SK-N-SH treated with all-trans-retinoic acid at 6 μM for 48 hours (cell line): Measurements from ENCODE around the gene PCBP1.
A peak's percentile ranks its signal among the peaks of the same experiment; 100 is the strongest.

Experiments
- ATAC-seq: fragments of 200-7000 bp; cut with Tn5 transposase; 3 replicates; pipeline ENCODE4 v1.9.1; 2020; ENCODE audit warnings: mild to moderate bottlenecking, moderate library complexity
- ARNTL ChIP-seq: fragments of 450-650 bp; formaldehyde crosslinking; IDR thresholded peaks from 2 replicates; pipeline ENCODE4 v1.5.0; 2020; ENCODE audit warnings: low read depth, mild to moderate bottlenecking, moderate library complexity, borderline replicate concordance
- BACH2 ChIP-seq: fragments of 250-450 bp; sonication (Bioruptor Pico); IDR thresholded peaks from 2 replicates; pipeline ENCODE4 v1.9.0; 2021; ENCODE audit warnings: mild to moderate bottlenecking, borderline replicate concordance
- CSDC2 ChIP-seq: fragments of 250-450 bp; sonication (Bioruptor Pico); IDR thresholded peaks from 2 replicates; pipeline ENCODE4 v1.5.0; 2020; ENCODE audit warnings: mild to moderate bottlenecking, moderate library complexity
- ESRRG ChIP-seq: fragments of 250-450 bp; sonication (Bioruptor Pico); IDR thresholded peaks from 2 replicates; pipeline ENCODE4 v1.6.1; 2021; ENCODE audit warnings: mild to moderate bottlenecking
- GLIS3 ChIP-seq: fragments of 250-450 bp; sonication (Bioruptor Pico); IDR thresholded peaks from 2 replicates; pipeline ENCODE4 v1.5.0; 2020; ENCODE audit warnings: mild to moderate bottlenecking, moderate library complexity
- ISL1 ChIP-seq: fragments of 250-450 bp; sonication (Bioruptor Pico); IDR thresholded peaks from 2 replicates; pipeline ENCODE4 v2.1.2; 2022; ENCODE audit warnings: mild to moderate bottlenecking, moderate library complexity
- OSR1 ChIP-seq: fragments of 250-450 bp; sonication (Bioruptor Pico); IDR thresholded peaks from 2 replicates; pipeline ENCODE4 v1.8.0; 2022; ENCODE audit warnings: moderate library complexity, mild to moderate bottlenecking, inconsistent platforms
- POU6F1 ChIP-seq: fragments of 250-450 bp; sonication (Bioruptor Pico); IDR thresholded peaks from 2 replicates; pipeline ENCODE4 v1.8.0; 2021; ENCODE audit warnings: low read depth, mild to moderate bottlenecking, moderate library complexity, borderline replicate concordance
- PPARA ChIP-seq: fragments of 250-450 bp; sonication (Bioruptor Pico); IDR thresholded peaks from 2 replicates; pipeline ENCODE4 v1.5.0; 2020; ENCODE audit warnings: mild to moderate bottlenecking, borderline replicate concordance
- RARB ChIP-seq: fragments of 250-450 bp; sonication (Bioruptor Pico); IDR thresholded peaks from 2 replicates; pipeline ENCODE4 v1.8.0; 2021; ENCODE audit warnings: mild to moderate bottlenecking, moderate library complexity
- SNAI2 ChIP-seq: fragments of 250-450 bp; sonication (Bioruptor Pico); IDR thresholded peaks from 2 replicates; pipeline ENCODE4 v1.5.0; 2020; ENCODE audit warnings: mild to moderate bottlenecking, moderate library complexity
- TOX ChIP-seq: fragments of 250-450 bp; sonication (Bioruptor Pico); IDR thresholded peaks from 2 replicates; pipeline ENCODE4 v1.8.0; 2021; ENCODE audit warnings: mild to moderate bottlenecking, moderate library complexity, borderline replicate concordance
- ZC3H10 ChIP-seq: fragments of 250-450 bp; sonication (Bioruptor Pico); IDR thresholded peaks from 2 replicates; pipeline ENCODE4 v1.5.1; 2021; ENCODE audit warnings: mild to moderate bottlenecking, moderate library complexity
- ZFP3 ChIP-seq: fragments of 250-450 bp; sonication (Bioruptor Pico); IDR thresholded peaks from 2 replicates; pipeline ENCODE4 v1.5.0; 2020; ENCODE audit warnings: mild to moderate bottlenecking, moderate library complexity
- ZFP30 ChIP-seq: fragments of 450-650 bp; formaldehyde crosslinking; IDR thresholded peaks from 2 replicates; pipeline ENCODE4 v1.5.0; 2022; ENCODE audit warnings: mild to moderate bottlenecking, moderate library complexity
- ZNF565 ChIP-seq: fragments of 450-650 bp; formaldehyde crosslinking; conservative IDR thresholded peaks from 2 replicates; pipeline ENCODE4 v1.5.0; 2020; ENCODE audit warnings: low read depth, mild to moderate bottlenecking, moderate library complexity
- ZNF70 ChIP-seq: fragments of 450-650 bp; formaldehyde crosslinking; IDR thresholded peaks from 2 replicates; pipeline ENCODE4 v1.5.0; 2020; ENCODE audit warnings: mild to moderate bottlenecking, moderate library complexity
- ZNF8 ChIP-seq: fragments of 450-650 bp; formaldehyde crosslinking; IDR thresholded peaks from 2 replicates; pipeline ENCODE4 v1.5.0; 2020; ENCODE audit warnings: mild to moderate bottlenecking, moderate library complexity
- TF ChIP-seq, protein P1 (sequence below): fragments of 250-450 bp; sonication (Bioruptor Pico); IDR thresholded peaks from 2 replicates; pipeline ENCODE4 v1.5.1; 2021; ENCODE audit warnings: mild to moderate bottlenecking, moderate library complexity
- TF ChIP-seq, protein P2 (sequence below): fragments of 250-450 bp; sonication (Bioruptor Pico); IDR thresholded peaks from 2 replicates; pipeline ENCODE4 v1.8.0; 2020; ENCODE audit warnings: mild to moderate bottlenecking, moderate library complexity, borderline replicate concordance
- TF ChIP-seq, protein P3 (sequence below): fragments of 250-450 bp; sonication (Bioruptor Pico); IDR thresholded peaks from 2 replicates; pipeline ENCODE4 v1.5.1; 2020; ENCODE audit warnings: low read depth, mild to moderate bottlenecking, moderate library complexity
- TF ChIP-seq, protein P4 (sequence below): fragments of 250-450 bp; sonication (Bioruptor Pico); IDR thresholded peaks from 2 replicates; pipeline ENCODE4 v1.5.0; 2020; ENCODE audit warnings: mild to moderate bottlenecking, moderate library complexity

Gene PCBP1

DNA sequence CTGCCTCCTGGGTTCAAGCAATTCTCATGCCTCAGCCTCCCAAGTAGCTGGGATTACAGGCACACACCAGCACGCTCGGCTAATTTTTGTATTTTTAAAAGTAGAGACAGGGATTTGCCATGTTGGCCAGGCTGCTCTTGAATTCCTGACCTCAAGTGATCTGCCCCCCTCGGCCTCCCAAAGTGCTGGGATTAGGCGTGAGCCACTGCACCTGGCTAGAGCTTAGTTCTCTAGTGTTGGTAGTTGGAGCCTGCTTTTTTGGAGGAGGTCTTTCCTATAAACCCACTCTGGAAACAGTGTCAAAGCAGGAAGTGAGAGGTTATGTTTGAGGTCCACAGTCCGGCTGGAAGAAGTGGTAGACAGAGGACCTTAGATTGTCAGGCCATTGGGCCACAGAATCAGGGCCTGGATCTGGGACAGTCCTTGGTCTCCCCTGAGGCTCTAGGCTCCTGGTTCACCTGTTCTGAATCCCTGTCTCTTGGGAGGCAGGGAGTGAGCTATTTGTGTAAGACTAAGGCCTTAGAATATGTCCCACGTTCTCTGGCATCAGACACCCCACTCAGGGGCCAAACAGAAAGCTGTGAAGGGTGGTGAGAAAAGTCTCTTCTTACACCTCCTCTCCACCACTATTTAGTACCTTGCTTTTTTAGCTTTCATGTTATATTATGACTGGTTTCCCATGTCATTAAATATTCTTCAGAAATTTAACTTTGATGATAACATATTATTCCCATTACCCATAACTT, 34.5 kb downstream of the PCBP1 start:
- ATAC-seq: no peak
- TF ChIP-seq ARNTL (no peak), SNAI2 (no peak), PPARA (CRISPR knock-in tag) (no peak), ZFP3 (CRISPR knock-in tag) (no peak), RARB (CRISPR knock-in tag) (no peak), TOX (CRISPR knock-in tag) (no peak)
- TF ChIP-seq, protein P1, sequence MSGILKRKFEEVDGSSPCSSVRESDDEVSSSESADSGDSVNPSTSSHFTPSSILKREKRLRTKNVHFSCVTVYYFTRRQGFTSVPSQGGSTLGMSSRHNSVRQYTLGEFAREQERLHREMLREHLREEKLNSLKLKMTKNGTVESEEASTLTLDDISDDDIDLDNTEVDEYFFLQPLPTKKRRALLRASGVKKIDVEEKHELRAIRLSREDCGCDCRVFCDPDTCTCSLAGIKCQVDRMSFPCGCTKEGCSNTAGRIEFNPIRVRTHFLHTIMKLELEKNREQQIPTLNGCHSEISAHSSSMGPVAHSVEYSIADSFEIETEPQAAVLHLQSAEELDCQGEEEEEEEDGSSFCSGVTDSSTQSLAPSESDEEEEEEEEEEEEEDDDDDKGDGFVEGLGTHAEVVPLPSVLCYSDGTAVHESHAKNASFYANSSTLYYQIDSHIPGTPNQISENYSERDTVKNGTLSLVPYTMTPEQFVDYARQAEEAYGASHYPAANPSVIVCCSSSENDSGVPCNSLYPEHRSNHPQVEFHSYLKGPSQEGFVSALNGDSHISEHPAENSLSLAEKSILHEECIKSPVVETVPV (CRISPR knock-in tag): no peak
- TF ChIP-seq, protein P2, sequence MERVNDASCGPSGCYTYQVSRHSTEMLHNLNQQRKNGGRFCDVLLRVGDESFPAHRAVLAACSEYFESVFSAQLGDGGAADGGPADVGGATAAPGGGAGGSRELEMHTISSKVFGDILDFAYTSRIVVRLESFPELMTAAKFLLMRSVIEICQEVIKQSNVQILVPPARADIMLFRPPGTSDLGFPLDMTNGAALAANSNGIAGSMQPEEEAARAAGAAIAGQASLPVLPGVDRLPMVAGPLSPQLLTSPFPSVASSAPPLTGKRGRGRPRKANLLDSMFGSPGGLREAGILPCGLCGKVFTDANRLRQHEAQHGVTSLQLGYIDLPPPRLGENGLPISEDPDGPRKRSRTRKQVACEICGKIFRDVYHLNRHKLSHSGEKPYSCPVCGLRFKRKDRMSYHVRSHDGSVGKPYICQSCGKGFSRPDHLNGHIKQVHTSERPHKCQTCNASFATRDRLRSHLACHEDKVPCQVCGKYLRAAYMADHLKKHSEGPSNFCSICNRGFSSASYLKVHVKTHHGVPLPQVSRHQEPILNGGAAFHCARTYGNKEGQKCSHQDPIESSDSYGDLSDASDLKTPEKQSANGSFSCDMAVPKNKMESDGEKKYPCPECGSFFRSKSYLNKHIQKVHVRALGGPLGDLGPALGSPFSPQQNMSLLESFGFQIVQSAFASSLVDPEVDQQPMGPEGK: no peak

- no peak for TF ChIP-seq ESRRG (CRISPR knock-in tag)
- TF ChIP-seq, protein P1 (CRISPR knock-in tag): no peak
- TF ChIP-seq CSDC2: no peak
- TF ChIP-seq SNAI2: no peak
- TF ChIP-seq, protein P3, sequence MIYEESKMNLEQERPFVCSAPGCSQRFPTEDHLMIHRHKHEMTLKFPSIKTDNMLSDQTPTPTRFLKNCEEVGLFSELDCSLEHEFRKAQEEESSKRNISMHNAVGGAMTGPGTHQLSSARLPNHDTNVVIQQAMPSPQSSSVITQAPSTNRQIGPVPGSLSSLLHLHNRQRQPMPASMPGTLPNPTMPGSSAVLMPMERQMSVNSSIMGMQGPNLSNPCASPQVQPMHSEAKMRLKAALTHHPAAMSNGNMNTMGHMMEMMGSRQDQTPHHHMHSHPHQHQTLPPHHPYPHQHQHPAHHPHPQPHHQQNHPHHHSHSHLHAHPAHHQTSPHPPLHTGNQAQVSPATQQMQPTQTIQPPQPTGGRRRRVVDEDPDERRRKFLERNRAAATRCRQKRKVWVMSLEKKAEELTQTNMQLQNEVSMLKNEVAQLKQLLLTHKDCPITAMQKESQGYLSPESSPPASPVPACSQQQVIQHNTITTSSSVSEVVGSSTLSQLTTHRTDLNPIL (CRISPR knock-in tag): no peak
- TF ChIP-seq TOX (CRISPR knock-in tag): no peak
- no peak for TF ChIP-seq ZFP30 (CRISPR knock-in tag)
- no peak for TF ChIP-seq BACH2 (CRISPR knock-in tag)
- no peak for TF ChIP-seq RARB (CRISPR knock-in tag)
- ATAC-seq: no peak
These were observed 35.2 kb downstream of the PCBP1 start for GRCh38 chr2:70122470-70122869.

- no peak for TF ChIP-seq ZC3H10
- no peak for TF ChIP-seq ZFP3 (CRISPR knock-in tag)
- TF ChIP-seq TOX (CRISPR knock-in tag): no peak
- TF ChIP-seq SNAI2: no peak
- TF ChIP-seq, protein P2: no peak
- TF ChIP-seq ISL1: no peak
- TF ChIP-seq, protein P1 (CRISPR knock-in tag): no peak
- TF ChIP-seq ZNF565 (CRISPR knock-in tag): no peak
- TF ChIP-seq ZNF8 (CRISPR knock-in tag): no peak
- no peak for TF ChIP-seq ZNF70 (CRISPR knock-in tag)
- TF ChIP-seq GLIS3 (CRISPR knock-in tag): no peak
- TF ChIP-seq OSR1 (CRISPR knock-in tag): no peak
- TF ChIP-seq ZFP30 (CRISPR knock-in tag): no peak
- no peak for TF ChIP-seq POU6F1 (CRISPR knock-in tag)
- TF ChIP-seq, protein P4, sequence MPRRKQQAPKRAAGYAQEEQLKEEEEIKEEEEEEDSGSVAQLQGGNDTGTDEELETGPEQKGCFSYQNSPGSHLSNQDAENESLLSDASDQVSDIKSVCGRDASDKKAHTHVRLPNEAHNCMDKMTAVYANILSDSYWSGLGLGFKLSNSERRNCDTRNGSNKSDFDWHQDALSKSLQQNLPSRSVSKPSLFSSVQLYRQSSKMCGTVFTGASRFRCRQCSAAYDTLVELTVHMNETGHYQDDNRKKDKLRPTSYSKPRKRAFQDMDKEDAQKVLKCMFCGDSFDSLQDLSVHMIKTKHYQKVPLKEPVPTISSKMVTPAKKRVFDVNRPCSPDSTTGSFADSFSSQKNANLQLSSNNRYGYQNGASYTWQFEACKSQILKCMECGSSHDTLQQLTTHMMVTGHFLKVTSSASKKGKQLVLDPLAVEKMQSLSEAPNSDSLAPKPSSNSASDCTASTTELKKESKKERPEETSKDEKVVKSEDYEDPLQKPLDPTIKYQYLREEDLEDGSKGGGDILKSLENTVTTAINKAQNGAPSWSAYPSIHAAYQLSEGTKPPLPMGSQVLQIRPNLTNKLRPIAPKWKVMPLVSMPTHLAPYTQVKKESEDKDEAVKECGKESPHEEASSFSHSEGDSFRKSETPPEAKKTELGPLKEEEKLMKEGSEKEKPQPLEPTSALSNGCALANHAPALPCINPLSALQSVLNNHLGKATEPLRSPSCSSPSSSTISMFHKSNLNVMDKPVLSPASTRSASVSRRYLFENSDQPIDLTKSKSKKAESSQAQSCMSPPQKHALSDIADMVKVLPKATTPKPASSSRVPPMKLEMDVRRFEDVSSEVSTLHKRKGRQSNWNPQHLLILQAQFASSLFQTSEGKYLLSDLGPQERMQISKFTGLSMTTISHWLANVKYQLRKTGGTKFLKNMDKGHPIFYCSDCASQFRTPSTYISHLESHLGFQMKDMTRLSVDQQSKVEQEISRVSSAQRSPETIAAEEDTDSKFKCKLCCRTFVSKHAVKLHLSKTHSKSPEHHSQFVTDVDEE (CRISPR knock-in tag): no peak
- peak; percentile 36 for ATAC-seq
These were observed 36.0 kb downstream of the PCBP1 start for GRCh38 chr2:70123051-70123828.
